CD4-positive, alpha-beta T cell treated with Interleukin-21 for 1 hour (primary cell): Measurements from ENCODE around the gene SMG6.
"Not testable (repeated sequence)": the region's sequence is repeated elsewhere in the genome, so short reads cannot be mapped to it uniquely, and the experiment has no call there.

Experiments used
- DNase-seq: peaks from one replicate; pipeline ENCODE4 v3.0.0-alpha.2; 2020

SMG6 gene

GRCh38 chr17:2259769-2260536 lies 43.6 kb downstream of the SMG6 start:
- DNase-seq = peak; percentile 70

- DNase-seq = not testable (repeated sequence)
These were observed 44.8 kb downstream of the SMG6 start for GRCh38 chr17:2258830-2259229.

- DNase-seq = peak; percentile 16
These were observed 49.7 kb downstream of the SMG6 start for GRCh38 chr17:2253768-2254406.

GRCh38 chr17:2253362-2253761 lies 50.2 kb downstream of the SMG6 start:
- no peak for DNase-seq

- DNase-seq = no peak
These were observed 52.5 kb downstream of the SMG6 start for GRCh38 chr17:2251098-2251497.

GRCh38 chr17:2250140-2251095 lies 53.2 kb downstream of the SMG6 start:
- peak; percentile 39 for DNase-seq

GRCh38 chr17:2247005-2247404 lies 56.6 kb downstream of the SMG6 start:
- no peak for DNase-seq

- peak; percentile 84 for DNase-seq
These were observed 58.8 kb downstream of the SMG6 start for GRCh38 chr17:2244545-2245525.

- no peak for DNase-seq
These were observed 59.6 kb downstream of the SMG6 start for GRCh38 chr17:2243953-2244352.

GRCh38 chr17:2241823-2242222 lies 61.8 kb downstream of the SMG6 start:
- no peak for DNase-seq

- no peak for DNase-seq
These were observed 63.0 kb downstream of the SMG6 start for GRCh38 chr17:2240541-2240940.

GRCh38 chr17:2239882-2240430 lies 63.6 kb downstream of the SMG6 start:
- no peak for DNase-seq

- DNase-seq = no peak
These were observed 64.4 kb downstream of the SMG6 start for GRCh38 chr17:2239170-2239551.

- DNase-seq = no peak
These were observed 65.0 kb downstream of the SMG6 start for GRCh38 chr17:2238432-2239169.

- no peak for DNase-seq
These were observed 65.6 kb downstream of the SMG6 start for GRCh38 chr17:2237950-2238349.

GRCh38 chr17:2237521-2237921 lies 66.1 kb downstream of the SMG6 start:
- no peak for DNase-seq

GRCh38 chr17:2235792-2236366 lies 67.7 kb downstream of the SMG6 start:
- DNase-seq = no peak

- no peak for DNase-seq
These were observed 68.3 kb downstream of the SMG6 start for GRCh38 chr17:2235265-2235664.

- no peak for DNase-seq
These were observed 70.1 kb downstream of the SMG6 start for GRCh38 chr17:2233441-2233947.

- DNase-seq = no peak
These were observed 71.3 kb downstream of the SMG6 start for GRCh38 chr17:2232244-2232638.

GRCh38 chr17:2230877-2231276 lies 72.7 kb downstream of the SMG6 start:
- DNase-seq = no peak
